Peyer's patch (tissue), 4 donors: Measurements from ENCODE around the gene POLR2M.

ENCODE experiments used
- POLR2A ChIP-seq, 2 donors: fragments of 450-650 bp; IDR thresholded peaks; one replicate each; pipeline ENCODE4 v1.5.1; 2017; ENCODE audit warnings: antibody characterized with exemption in 2 of 2, mild to moderate bottlenecking in 2 of 2, moderate library complexity in 2 of 2
- TF ChIP-seq, protein P1 (sequence below), 6 experiments: fragments of 450-650 bp in 4 of 6; fragments of 200-600 bp in 2 of 6; sonication (generic) in 1 of 6; IDR thresholded peaks; one replicate each; pipeline ENCODE4 v1.5.1; 2017 to 2019; ENCODE audit warnings: antibody characterized with exemption in 6 of 6, mild to moderate bottlenecking in 3 of 6, moderate library complexity in 1 of 6

DNA sequence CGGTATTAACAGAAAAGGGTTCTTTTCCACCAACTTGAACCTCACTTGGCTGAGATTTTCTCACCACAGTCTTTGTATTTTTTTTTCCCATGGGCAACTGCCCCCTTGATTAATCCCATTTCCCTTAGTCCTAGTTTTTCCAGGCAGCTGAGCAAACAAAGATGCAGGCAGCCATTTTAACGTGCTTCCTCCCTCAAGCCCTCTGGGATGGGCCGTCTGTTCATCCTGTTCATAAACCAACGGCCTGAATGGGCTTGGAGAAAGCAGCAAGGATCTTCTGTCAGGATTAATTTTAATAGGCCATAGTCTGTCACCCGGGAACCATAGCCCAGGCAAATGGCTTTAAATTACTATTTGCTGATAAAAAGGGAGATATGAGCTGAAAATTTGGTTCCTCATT, 10.4 kb upstream of the POLR2M start:
- TF ChIP-seq, protein P1, sequence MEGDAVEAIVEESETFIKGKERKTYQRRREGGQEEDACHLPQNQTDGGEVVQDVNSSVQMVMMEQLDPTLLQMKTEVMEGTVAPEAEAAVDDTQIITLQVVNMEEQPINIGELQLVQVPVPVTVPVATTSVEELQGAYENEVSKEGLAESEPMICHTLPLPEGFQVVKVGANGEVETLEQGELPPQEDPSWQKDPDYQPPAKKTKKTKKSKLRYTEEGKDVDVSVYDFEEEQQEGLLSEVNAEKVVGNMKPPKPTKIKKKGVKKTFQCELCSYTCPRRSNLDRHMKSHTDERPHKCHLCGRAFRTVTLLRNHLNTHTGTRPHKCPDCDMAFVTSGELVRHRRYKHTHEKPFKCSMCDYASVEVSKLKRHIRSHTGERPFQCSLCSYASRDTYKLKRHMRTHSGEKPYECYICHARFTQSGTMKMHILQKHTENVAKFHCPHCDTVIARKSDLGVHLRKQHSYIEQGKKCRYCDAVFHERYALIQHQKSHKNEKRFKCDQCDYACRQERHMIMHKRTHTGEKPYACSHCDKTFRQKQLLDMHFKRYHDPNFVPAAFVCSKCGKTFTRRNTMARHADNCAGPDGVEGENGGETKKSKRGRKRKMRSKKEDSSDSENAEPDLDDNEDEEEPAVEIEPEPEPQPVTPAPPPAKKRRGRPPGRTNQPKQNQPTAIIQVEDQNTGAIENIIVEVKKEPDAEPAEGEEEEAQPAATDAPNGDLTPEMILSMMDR (IDR thresholded peaks at IDR 0.05) = no peak
- TF ChIP-seq POLR2A (IDR thresholded peaks at IDR 0.05) = no peak
